Measurements from ENCODE around the gene TMEM59. TPM values are rescaled to one million over a fixed set of nuclear protein-coding genes. Genes with fewer than 3 reads are reported as not detected.
A peak's percentile ranks its signal among the peaks of the same experiment; 100 is the strongest.
"Not testable (repeated sequence)": the region's sequence is repeated elsewhere in the genome, so short reads cannot be mapped to it uniquely, and the experiment has no call there.

The TMEM59 gene
- total RNA-seq, 1 donor from 2014 or later = 337 TPM

DNA sequence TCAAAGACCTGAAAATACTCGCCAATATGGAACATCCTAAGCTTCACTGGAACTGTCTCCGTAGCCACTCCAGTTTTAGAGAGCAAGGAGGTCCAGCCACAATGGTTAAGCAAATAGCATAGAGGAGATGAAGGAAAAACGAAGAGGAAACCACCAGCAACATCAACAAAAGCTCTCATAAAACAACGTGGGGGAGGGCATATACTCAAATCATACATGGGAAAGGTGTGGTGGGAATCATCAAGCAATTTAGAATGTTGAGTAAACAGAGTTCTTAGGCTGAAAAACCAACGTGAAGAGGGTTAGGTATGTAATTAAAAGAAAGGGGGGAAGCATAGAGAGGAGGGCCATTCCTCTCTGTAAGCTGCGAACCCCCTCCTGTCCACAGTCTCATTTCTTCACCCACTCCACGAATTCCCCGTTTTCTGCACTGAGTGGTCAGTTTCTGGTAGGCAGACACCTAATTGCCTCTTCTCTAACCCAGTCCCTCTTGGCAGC, 1.0 kb downstream of the TMEM59 start:
- Histone ChIP-seq H3K9me3 (replicated peaks) (no peaks in the 10 kb centered on the region), H3K27ac (replicated peaks) (peak overlapping the region; percentile 97), H3K27me3 (ENCODE audit: low read depth) (no peaks in the 10 kb centered on the region), H3K4me1 (peaks cover 75% of the 10 kb centered on the region), H3K36me3 (peaks cover 2% of the 10 kb centered on the region), H3K4me3 (peak overlapping the region; percentile 98)
- TF ChIP-seq, protein P1, sequence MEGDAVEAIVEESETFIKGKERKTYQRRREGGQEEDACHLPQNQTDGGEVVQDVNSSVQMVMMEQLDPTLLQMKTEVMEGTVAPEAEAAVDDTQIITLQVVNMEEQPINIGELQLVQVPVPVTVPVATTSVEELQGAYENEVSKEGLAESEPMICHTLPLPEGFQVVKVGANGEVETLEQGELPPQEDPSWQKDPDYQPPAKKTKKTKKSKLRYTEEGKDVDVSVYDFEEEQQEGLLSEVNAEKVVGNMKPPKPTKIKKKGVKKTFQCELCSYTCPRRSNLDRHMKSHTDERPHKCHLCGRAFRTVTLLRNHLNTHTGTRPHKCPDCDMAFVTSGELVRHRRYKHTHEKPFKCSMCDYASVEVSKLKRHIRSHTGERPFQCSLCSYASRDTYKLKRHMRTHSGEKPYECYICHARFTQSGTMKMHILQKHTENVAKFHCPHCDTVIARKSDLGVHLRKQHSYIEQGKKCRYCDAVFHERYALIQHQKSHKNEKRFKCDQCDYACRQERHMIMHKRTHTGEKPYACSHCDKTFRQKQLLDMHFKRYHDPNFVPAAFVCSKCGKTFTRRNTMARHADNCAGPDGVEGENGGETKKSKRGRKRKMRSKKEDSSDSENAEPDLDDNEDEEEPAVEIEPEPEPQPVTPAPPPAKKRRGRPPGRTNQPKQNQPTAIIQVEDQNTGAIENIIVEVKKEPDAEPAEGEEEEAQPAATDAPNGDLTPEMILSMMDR (IDR thresholded peaks at IDR 0.05; ENCODE audit: borderline replicate concordance) = no peak
- intact Hi-C loops (cut with micrococcal nuclease) = no loop called here
- no peak for DNase-seq

DNA sequence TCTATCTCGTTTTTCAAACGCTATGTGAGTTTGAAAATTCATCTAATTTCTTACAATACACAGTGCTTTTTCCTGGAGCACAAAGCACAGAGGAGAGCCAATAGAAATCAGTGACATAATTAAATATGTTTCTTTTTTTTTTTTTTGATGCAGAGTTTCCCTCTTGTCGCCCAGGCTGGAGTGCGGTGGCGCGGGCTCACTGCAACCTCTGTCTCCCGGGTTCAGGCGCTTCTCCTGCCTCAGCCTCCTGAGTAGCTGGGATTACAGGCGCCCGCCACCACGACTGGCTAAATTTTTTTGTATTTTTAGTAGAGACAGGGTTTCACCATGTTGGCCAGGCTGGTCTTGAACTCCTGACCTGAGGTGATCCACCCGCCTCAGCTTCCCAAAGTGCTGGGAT, 2.6 kb downstream of the TMEM59 start:
- H3K9me3 ChIP-seq (replicated peaks); DNase-seq; H3K4me3 ChIP-seq; H3K27me3 ChIP-seq (ENCODE audit: low read depth); intact Hi-C loops (cut with micrococcal nuclease); H3K36me3 ChIP-seq; H3K27ac ChIP-seq (replicated peaks): not testable (repeated sequence)
- H3K4me1 ChIP-seq = peaks cover 90% of the 10 kb centered on the region

DNA sequence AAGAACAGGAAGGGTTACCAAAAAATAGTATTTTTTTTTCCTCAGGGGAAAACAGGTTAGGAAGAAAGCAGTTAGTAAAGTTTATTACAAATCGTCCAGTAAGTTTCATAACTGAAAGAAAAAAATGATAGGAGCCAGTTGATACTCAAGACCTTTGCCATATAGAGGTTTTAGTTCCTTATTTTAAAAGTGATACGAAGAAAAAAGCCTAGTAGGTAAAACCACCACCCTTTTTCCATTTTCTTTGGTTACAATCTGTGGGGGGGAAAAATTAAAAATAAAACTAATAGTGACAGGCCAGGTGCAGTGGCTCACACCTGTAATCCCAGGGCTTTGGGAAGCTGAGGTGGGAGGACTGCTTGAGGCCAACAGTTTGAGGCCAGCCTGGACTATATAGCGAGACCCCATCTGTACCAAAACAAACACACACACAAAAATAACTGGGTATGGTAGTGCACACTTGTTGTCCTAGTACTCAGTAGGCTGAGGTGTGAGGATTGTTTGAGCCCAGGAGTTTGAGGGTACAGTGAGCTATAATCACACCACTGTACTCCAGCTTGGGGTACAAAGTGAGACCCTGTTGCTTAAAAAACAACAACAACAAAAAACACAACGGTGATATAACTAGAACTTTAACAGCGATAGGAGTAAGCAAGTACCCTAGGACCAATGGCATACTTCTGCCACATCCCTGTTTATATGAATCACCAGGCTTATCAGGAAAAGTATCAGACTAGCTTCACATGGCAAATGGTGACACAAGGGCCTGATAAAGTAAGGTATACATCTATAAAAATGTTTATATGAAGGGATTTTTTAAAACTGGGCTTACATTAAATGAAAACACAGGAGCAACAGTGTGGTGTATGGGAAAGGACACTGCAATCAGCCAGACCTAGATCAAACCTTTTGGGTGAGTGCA, 5.4 kb downstream of the TMEM59 start:
- H3K4me3 ChIP-seq = no peak overlapping the region
- H3K4me1 ChIP-seq = peaks cover 81% of the 10 kb centered on the region
- DNase-seq = no peak

DNA sequence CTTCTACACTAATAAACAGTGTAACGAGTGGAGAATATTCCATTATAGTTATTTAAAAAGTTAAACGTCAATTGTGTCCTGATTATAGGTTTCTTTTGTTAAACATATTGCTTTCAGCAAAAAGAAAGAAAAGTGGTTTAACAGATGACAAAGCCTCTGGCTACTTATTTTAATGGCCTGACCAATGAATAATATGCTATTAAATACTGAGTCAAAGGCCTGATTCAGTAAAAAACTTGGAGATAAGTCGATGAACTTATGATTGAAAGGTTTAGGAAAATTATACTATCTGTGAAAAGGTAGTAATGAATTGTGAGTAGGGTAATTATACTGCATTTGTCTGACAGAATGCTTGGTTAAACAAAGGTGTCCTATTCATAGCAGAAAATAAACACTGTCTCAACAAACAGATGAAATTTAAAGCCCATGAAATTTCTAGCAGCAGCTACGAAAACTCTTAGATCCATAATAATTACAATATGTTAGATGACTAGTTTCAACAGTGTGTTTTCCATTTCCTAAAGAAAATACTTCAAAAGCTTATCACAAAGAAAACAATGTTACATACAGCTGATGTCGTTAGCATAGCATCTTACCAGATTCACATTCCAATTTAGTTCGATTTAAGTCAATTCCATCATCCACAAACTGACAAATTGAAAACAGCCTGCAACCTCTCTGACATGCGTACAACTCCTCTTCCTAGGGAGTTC, 6.2 kb downstream of the TMEM59 start:
- TF ChIP-seq, protein P1 (IDR thresholded peaks at IDR 0.05; ENCODE audit: borderline replicate concordance) = no peak
- peaks cover 73% of the 10 kb centered on the region for H3K4me1 ChIP-seq
- peaks cover 25% of the 10 kb centered on the region for H3K36me3 ChIP-seq
- H3K27ac ChIP-seq (replicated peaks) = no peak overlapping the region
- H3K9me3 ChIP-seq (replicated peaks) = no peaks in the 10 kb centered on the region
- intact Hi-C loops (cut with micrococcal nuclease) = no loop called here
- DNase-seq = no peak
- no peak overlapping the region for H3K4me3 ChIP-seq
- H3K27me3 ChIP-seq (ENCODE audit: low read depth) = no peaks in the 10 kb centered on the region

More for the DNA sequence above, 5.4 kb downstream of the TMEM59 start:
- Histone ChIP-seq H3K9me3 (replicated peaks) (no peaks in the 10 kb centered on the region), H3K27me3 (ENCODE audit: low read depth) (no peaks in the 10 kb centered on the region), H3K36me3 (peaks cover 17% of the 10 kb centered on the region), H3K27ac (replicated peaks) (no peak overlapping the region)
- TF ChIP-seq, protein P1 (IDR thresholded peaks at IDR 0.05; ENCODE audit: borderline replicate concordance) = no peak
- intact Hi-C loops (cut with micrococcal nuclease) = no loop called here

DNA sequence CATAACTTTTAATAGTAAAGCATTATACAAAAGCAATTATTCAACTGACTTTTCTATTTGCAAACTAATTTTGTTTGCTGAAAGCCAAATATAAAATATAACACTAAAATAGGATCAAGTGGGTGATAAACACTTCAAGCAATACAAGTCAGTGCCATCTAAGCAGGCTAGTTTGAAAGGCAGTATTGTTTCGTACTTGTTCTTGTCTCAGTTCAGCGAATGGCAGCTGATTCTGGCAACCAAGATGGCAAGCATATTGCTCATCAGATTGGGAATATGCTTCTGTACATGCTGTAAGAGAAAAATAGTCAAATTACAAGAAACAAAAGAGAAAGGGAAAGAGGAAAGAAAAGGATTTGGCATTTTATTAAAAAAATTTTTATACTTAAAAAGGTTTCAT, 7.5 kb downstream of the TMEM59 start:
- Histone ChIP-seq H3K4me1 (peaks cover 59% of the 10 kb centered on the region), H3K36me3 (peaks cover 38% of the 10 kb centered on the region), H3K9me3 (replicated peaks) (no peaks in the 10 kb centered on the region), H3K27me3 (ENCODE audit: low read depth) (no peaks in the 10 kb centered on the region), H3K27ac (replicated peaks) (no peak overlapping the region), H3K4me3 (no peak overlapping the region)
- DNase-seq = no peak
- intact Hi-C loops (cut with micrococcal nuclease) = no loop called here
- TF ChIP-seq, protein P1 (IDR thresholded peaks at IDR 0.05; ENCODE audit: borderline replicate concordance) = no peak
